ENCODE results near the gene PKD1L1.

The PKD1L1 gene

DNA sequence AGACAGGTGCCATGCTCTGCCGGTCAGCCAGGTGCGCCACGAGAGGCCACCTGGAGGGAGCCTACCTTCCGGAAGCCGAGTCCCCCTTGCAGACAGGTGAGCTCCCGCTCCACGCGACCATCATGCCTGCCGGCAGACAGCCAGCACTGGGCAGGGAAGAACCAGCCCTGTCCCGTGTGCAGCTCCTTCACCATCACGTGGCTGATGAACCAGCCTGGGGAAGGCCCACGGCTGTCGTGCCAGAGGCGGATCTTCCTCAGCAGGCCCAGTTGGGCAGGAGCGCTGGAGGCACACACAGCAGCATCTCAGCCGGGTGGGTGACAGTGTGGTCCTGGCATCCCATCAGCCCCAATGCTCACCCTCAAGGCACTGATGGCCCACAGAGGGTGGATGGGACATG lies 108.9 kb downstream of the PKD1L1 start:
- DNase-seq (ENCODE audit: low read depth), result no peak
- H3K4me3 ChIP-seq (ENCODE audit: control insufficient read depth, low read depth, low read length), result no peak overlapping the region
- TF ChIP-seq, protein P1, sequence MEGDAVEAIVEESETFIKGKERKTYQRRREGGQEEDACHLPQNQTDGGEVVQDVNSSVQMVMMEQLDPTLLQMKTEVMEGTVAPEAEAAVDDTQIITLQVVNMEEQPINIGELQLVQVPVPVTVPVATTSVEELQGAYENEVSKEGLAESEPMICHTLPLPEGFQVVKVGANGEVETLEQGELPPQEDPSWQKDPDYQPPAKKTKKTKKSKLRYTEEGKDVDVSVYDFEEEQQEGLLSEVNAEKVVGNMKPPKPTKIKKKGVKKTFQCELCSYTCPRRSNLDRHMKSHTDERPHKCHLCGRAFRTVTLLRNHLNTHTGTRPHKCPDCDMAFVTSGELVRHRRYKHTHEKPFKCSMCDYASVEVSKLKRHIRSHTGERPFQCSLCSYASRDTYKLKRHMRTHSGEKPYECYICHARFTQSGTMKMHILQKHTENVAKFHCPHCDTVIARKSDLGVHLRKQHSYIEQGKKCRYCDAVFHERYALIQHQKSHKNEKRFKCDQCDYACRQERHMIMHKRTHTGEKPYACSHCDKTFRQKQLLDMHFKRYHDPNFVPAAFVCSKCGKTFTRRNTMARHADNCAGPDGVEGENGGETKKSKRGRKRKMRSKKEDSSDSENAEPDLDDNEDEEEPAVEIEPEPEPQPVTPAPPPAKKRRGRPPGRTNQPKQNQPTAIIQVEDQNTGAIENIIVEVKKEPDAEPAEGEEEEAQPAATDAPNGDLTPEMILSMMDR (IDR thresholded peaks at IDR 0.05; ENCODE audit: control insufficient read depth, insufficient read depth, low read depth, low read length, missing control alignments), result no peak

DNA sequence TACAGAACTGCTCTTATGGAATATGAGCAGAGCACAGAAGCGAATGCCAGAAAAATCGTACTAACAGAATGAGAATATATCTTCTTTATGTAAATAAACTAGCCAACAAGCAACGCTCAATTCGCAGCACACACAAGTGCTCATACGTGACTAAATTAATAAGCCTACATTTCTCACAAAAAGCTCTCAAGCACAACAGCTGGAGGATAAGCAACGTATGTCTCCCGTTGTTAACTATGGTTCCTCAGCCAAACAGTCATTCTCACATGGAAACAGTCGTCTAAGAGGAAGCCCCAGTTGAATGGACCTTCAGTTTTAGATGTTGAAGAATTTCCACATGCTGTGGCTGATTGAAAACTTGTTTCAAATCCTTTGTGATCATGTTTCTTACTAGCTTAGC lies 110.4 kb downstream of the PKD1L1 start:
- H3K4me3 ChIP-seq (ENCODE audit: control insufficient read depth, low read depth, low read length), result no peak overlapping the region
- DNase-seq (ENCODE audit: low read depth), result no peak
- TF ChIP-seq, protein P1 (IDR thresholded peaks at IDR 0.05; ENCODE audit: control insufficient read depth, insufficient read depth, low read depth, low read length, missing control alignments), result no peak

DNA sequence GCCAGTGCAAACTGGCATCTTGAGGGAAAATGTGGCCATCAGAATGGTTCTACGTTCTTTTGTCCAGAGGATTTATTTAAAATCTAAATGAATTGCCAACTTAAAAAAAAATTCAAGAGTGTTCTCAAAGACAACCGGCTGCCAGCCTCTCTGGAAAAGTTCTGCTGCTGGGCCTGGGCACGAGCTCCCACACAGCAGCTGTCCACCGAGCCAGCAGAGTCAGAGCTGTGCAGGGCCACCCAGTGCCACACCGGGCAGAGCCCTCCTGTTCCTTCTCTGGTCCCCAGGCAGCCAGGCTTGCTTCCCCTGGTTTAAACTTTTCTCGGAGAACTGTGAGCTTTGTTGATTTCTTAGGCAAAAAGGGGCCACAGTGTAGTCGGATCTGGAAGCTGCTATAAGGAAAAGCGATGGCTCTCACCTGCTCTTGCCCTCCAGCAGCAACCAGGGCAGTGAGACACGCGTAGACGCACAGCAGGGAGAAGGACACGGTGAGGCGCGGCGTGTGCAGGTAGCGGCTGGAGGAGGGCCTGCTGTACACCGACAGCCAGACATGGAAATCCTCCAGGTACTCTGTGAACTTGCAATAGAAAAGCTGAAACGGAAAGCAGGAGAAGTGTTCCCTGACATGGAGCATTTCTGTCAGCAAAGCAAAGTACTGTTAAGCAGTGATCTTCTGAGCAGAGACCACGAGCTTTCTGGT lies 111.6 kb downstream of the PKD1L1 start:
- H3K4me3 ChIP-seq (ENCODE audit: control insufficient read depth, low read depth, low read length), result no peak overlapping the region
- TF ChIP-seq, protein P1 (IDR thresholded peaks at IDR 0.05; ENCODE audit: control insufficient read depth, insufficient read depth, low read depth, low read length, missing control alignments), result no peak
- DNase-seq (ENCODE audit: low read depth), result no peak

DNA sequence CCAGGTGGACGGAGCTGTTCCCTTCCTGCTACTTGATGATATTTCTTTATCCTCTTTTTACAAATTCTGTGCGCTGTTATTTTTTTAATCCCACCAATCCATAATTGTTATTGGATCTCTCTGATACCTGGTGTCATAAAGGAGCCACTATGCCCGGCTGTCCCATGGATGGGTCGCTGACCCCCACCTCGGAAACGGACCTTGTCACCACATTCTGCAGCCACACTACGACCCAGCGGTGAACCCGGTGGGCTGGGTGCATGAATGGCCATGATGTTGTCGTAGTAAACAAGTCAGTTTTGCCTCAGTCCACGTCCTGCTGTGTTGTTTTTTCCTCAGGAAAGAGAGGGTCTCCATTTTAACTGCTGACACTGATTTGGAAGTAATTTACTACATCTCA lies 112.2 kb downstream of the PKD1L1 start:
- TF ChIP-seq, protein P1 (IDR thresholded peaks at IDR 0.05; ENCODE audit: control insufficient read depth, insufficient read depth, low read depth, low read length, missing control alignments), result no peak
- no peak for DNase-seq (ENCODE audit: low read depth)
- H3K4me3 ChIP-seq (ENCODE audit: control insufficient read depth, low read depth, low read length), result no peak overlapping the region

DNA sequence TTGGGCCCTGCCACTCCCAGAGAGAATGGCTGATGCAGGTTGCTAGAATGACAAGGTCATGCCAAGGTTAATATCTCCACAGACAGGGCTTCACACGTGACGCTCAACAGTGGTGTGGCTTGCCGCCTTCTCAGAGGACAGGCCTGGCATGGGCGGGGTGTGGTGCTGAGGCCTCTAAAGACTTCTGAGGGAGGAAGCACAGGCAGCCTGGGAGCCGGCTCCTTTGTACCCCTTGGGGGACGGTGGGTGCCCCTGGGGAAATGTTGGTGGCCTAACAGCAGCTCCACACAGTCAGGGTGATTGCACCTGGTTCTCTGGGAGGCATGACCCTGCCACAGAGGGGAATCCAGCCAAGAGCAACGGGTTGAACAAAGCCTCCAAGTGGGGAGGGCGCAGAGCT lies 115.1 kb downstream of the PKD1L1 start:
- H3K4me3 ChIP-seq (ENCODE audit: control insufficient read depth, low read depth, low read length), result no peak overlapping the region
- DNase-seq (ENCODE audit: low read depth), result no peak

DNA sequence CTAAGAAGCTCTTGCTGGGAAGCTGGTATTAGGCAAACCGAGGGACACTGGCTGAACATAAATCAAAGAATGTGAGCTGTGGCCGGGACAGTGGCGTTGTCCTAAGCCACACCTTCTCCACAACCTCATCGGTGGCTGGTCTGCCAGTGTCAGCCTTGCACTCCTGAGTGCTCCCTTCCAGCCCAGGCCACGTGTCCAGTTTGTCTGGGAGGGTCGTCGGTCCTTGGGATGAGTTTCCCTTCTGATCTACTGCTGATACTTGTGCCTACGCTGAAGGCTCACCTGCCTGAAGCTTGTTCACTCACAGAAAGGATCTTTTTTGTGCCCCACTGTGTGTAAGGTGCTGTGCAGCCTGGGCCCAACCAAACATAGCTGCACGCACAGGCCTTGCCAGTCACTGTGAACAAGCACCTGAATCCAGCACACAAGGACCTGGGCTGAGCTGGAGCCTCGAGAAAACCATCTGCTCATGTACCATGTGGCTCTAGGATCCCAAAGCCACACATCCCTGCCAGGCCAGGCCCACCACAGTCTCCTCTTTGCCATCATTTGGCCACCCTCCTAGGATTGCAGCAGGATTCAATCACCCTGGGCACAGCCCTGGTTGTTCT lies 116.1 kb downstream of the PKD1L1 start:
- no peak for DNase-seq (ENCODE audit: low read depth)
- H3K4me3 ChIP-seq (ENCODE audit: control insufficient read depth, low read depth, low read length), result no peak overlapping the region
- TF ChIP-seq, protein P1 (IDR thresholded peaks at IDR 0.05; ENCODE audit: control insufficient read depth, insufficient read depth, low read depth, low read length, missing control alignments), result no peak

More for the DNA sequence above, 115.1 kb downstream of the PKD1L1 start:
- TF ChIP-seq, protein P1 (IDR thresholded peaks at IDR 0.05; ENCODE audit: control insufficient read depth, insufficient read depth, low read depth, low read length, missing control alignments), result no peak

All from AG09309 (cell line).